Measurements from ENCODE around the gene DDX42. TPM values are rescaled to one million over a fixed set of nuclear protein-coding genes. Genes with fewer than 3 reads are reported as not detected.

Gene DDX42
- total and polyA plus RNA-seq, 9 donors, result 72.5 to 138 (median 104) TPM

DNA sequence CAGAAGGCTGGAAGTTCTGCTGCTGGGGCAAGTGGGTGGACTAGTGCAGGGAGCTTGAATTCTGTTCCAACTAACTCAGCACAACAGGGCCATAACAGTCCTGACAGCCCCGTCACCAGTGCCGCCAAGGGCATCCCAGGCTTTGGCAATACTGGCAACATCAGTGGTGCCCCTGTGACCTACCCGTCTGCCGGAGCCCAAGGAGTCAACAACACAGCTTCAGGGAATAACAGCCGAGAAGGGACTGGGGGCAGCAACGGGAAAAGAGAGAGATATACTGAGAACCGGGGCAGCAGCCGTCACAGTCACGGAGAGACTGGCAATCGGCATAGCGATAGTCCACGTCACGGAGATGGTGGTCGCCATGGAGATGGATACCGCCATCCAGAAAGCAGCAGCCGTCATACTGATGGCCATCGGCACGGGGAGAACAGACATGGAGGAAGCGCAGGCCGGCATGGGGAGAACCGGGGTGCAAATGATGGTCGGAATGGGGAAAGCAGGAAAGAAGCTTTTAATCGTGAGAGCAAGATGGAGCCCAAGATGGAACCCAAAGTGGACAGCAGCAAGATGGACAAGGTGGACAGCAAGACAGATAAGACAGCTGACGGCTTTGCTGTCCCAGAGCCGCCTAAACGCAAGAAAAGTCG is 43.9 kb downstream of the DDX42 start:
- no peaks in the 10 kb centered on the region for H3K9me3 ChIP-seq
- peak in 1 of 5 donors; percentile 17 for DNase-seq
- H3K36me3 ChIP-seq, result no peaks in the 10 kb centered on the region
- WGBS, 3 donors, result 88 to 93% (median 91%) methylated on average over 27 of the region's 27 CpGs
- no peak overlapping the region for H3K4me3 ChIP-seq
- H3K4me1 ChIP-seq (ENCODE audit: insufficient read depth), result no peaks in the 10 kb centered on the region
- TF ChIP-seq EP300 (IDR thresholded peaks at IDR 0.05), result no peak
- TF ChIP-seq, protein P1, sequence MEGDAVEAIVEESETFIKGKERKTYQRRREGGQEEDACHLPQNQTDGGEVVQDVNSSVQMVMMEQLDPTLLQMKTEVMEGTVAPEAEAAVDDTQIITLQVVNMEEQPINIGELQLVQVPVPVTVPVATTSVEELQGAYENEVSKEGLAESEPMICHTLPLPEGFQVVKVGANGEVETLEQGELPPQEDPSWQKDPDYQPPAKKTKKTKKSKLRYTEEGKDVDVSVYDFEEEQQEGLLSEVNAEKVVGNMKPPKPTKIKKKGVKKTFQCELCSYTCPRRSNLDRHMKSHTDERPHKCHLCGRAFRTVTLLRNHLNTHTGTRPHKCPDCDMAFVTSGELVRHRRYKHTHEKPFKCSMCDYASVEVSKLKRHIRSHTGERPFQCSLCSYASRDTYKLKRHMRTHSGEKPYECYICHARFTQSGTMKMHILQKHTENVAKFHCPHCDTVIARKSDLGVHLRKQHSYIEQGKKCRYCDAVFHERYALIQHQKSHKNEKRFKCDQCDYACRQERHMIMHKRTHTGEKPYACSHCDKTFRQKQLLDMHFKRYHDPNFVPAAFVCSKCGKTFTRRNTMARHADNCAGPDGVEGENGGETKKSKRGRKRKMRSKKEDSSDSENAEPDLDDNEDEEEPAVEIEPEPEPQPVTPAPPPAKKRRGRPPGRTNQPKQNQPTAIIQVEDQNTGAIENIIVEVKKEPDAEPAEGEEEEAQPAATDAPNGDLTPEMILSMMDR (IDR thresholded peaks at IDR 0.05), result no peak
- no peak for TF ChIP-seq POLR2A (IDR thresholded peaks at IDR 0.05)
- H3K27ac ChIP-seq, result no peak overlapping the region
- H3K27me3 ChIP-seq, result no peaks in the 10 kb centered on the region
- intact Hi-C loops (cut with DNase I), result no loop called here

DNA sequence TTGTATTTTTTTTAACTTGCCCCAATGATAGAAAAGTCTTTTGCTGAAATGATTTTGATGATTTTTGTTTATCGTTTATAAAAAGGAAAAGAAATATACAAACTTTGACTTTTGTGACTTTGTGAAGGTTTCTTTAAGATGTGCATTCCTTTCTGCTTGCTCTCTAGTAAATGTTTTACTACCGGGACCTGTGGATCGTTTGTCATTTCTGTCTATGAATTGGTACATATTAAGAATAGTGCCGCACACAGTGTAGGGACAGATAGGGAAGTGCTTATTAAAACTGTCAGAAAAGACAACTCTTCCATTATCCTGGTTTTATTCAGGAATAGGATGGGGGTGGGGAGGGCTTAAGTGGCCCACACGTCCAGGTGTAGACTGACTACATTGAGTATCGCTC is 45.2 kb downstream of the DDX42 start:
- no peak for DNase-seq
- H3K27me3 ChIP-seq, result no peaks in the 10 kb centered on the region
- H3K27ac ChIP-seq, result no peak overlapping the region
- WGBS, 3 donors, result 64 to 71% (median 69%) methylated on average over 6 of the region's 6 CpGs
- no peaks in the 10 kb centered on the region for H3K36me3 ChIP-seq
- TF ChIP-seq EP300 (IDR thresholded peaks at IDR 0.05) (no peak), POLR2A (IDR thresholded peaks at IDR 0.05) (no peak)
- TF ChIP-seq, protein P1 (IDR thresholded peaks at IDR 0.05), result no peak
- H3K4me3 ChIP-seq, result no peak overlapping the region
- H3K4me1 ChIP-seq (ENCODE audit: insufficient read depth), result no peaks in the 10 kb centered on the region
- intact Hi-C loops (cut with DNase I), result no loop called here
- H3K9me3 ChIP-seq, result no peaks in the 10 kb centered on the region

DNA sequence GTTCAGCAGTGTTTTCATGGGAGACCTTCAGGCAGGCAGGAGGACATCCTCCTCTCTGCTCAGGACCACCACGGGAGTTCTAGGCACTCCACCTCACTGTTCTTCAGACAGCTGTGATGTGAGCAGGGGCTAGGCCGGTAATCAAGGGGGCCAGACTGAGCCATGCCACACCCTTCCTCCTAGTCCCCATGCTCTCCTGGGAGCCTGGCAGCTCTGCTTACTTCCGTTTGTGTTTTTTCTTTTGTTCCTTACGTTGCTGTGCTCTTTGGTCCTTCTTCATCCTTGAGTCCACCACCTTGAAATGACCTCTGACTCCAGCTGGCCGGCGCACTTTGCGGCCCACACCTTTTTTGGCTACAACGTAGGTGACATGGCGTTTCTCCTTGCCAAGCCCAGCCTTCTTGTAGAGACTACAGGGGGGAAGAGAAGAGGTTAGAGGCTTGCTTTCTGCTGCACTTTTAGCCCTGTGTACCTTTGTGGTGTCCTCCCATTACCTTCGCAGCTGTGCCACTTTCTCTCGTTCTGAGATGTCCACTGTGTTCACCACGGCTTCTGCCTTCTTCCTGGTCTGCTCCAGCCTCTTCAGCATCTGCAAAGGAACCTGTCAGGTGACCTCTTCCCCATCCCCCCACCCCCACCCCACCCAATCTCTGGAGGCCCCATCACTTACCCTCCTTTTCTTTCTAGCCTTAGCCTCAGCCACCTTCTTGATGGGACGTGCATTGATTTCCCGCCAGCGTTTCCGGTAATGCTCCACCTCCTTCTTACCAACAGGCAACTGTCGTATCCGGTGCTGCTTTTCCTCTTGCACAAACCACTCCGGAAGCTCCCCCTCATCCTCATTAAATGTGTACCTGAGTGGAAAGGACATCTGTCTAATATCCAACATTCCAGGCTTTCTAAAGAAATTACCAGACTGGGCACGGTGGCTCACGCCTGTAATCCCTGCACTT is 45.9 kb downstream of the DDX42 start:
- WGBS, 3 donors, result 66 to 68% (median 67%) methylated on average over 21 of the region's 21 CpGs
- Histone ChIP-seq H3K4me1 (ENCODE audit: insufficient read depth) (no peaks in the 10 kb centered on the region), H3K9me3 (no peaks in the 10 kb centered on the region), H3K36me3 (no peaks in the 10 kb centered on the region), H3K4me3 (no peak overlapping the region), H3K27ac (no peak overlapping the region), H3K27me3 (no peaks in the 10 kb centered on the region)
- no peak for DNase-seq
- intact Hi-C loops (cut with DNase I), result no loop called here
- TF ChIP-seq POLR2A (IDR thresholded peaks at IDR 0.05) (no peak), EP300 (IDR thresholded peaks at IDR 0.05) (no peak)
- TF ChIP-seq, protein P1 (IDR thresholded peaks at IDR 0.05), result no peak

DNA sequence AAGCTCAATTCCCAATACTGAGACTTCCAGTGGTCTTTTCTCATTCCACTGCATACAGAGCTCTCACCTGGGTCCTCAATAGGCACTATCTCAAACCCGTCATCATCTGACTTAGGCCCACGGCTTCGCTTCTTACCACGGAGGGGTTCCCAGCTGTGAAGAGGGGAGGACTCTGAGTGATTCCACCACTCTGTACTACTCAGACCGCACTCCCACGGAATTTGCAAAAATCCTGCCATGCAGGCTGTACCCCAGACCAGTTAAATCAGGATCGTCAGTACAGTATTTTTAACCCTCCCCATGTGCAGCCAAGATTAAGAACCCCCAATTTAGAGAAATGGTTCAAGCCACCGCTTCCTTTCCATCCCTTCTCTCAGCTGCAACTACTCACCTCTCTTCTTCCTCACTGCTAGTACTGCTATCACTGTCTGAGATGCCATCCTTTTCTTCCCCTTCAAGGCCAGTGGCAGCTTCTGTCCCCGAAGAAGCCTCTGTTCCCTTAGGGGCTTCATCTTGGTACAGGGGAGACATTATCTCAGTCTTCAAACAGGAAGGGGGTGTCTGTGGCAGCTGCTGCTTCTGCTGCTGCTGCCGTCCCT is 47.1 kb downstream of the DDX42 start:
- TF ChIP-seq, protein P1 (IDR thresholded peaks at IDR 0.05), result no peak
- no peak for TF ChIP-seq POLR2A (IDR thresholded peaks at IDR 0.05)
- TF ChIP-seq EP300 (IDR thresholded peaks at IDR 0.05), result no peak
- Histone ChIP-seq H3K27ac (no peak overlapping the region), H3K27me3 (no peaks in the 10 kb centered on the region), H3K9me3 (no peaks in the 10 kb centered on the region), H3K36me3 (no peaks in the 10 kb centered on the region), H3K4me1 (ENCODE audit: insufficient read depth) (no peaks in the 10 kb centered on the region), H3K4me3 (no peak overlapping the region)
- 67 to 80% (median 69%) methylated on average over 10 of the region's 10 CpGs for WGBS, 3 donors
- no peak for DNase-seq
- intact Hi-C loops (cut with DNase I), result no loop called here
